Stimulated activated CD8-positive, alpha-beta memory T cell treated with anti-CD3 and anti-CD28 coated beads, Interleukin-15, amount 100 ng/mL, for 24 hours (primary cell): Measurements from ENCODE around the gene SLC5A10.
"Not testable (repeated sequence)": the region's sequence is repeated elsewhere in the genome, so short reads cannot be mapped to it uniquely, and the experiment has no call there.

ENCODE experiments used
- DNase-seq: peaks from one replicate; pipeline ENCODE4 v3.0.0-alpha.2; 2020; ENCODE audit warnings: low read depth

Gene SLC5A10

GRCh38 chr17:18951941-18952842, at the start of gene SLC5A10:
Gene SLC5A10, plus strand, starts transcription at chr17:18952165. Its CDS starts 41 bp downstream, at chr17:18952206.
- DNase-seq = no peak

GRCh38 chr17:18904482-18904881, 47.5 kb upstream of the SLC5A10 start:
- DNase-seq = no peak

GRCh38 chr17:18905226-18905625, 46.7 kb upstream of the SLC5A10 start:
- DNase-seq = no peak

DNA sequence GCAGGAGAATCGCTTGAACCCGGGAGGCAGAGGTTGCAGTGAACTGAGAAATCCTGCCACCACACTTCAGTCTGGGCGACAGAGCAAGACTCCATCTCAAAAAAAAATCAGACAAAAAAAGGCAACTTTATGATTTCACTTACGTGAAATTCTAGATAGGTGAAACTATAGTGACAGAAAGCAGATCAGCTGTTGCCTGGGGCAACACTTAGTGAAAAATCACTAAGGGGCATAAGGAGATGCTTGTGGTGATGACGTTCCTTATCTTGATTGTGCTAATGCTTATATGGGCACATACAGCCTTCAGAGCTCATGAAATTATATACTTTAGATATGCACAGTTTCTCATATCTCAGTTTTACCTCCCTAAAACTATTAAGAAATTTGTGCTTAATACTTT, 41.6 kb upstream of the SLC5A10 start:
- no peak for DNase-seq

DNA sequence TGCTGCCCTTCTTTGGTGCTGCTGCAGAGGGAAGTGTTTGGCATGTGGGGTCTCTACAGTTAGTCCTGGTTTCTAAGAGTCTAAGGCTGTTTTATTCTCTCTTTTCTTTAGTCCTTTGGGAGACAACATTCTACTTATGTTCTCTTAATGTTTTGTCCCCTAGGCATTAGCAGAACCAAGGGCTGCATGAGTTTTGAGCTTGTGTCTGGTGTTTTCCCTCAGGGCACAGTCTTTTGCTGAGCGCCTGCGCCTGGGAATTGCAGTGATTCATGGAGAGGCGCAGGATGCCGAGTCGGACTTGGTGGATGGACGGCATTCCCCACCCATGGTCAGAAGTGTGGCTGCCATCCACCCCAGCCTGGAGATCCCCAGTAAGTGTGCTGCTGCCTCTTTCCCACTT, 41.1 kb upstream of the SLC5A10 start:
- no peak for DNase-seq

GRCh38 chr17:18916816-18917500, 35.0 kb upstream of the SLC5A10 start:
- no peak for DNase-seq

DNA sequence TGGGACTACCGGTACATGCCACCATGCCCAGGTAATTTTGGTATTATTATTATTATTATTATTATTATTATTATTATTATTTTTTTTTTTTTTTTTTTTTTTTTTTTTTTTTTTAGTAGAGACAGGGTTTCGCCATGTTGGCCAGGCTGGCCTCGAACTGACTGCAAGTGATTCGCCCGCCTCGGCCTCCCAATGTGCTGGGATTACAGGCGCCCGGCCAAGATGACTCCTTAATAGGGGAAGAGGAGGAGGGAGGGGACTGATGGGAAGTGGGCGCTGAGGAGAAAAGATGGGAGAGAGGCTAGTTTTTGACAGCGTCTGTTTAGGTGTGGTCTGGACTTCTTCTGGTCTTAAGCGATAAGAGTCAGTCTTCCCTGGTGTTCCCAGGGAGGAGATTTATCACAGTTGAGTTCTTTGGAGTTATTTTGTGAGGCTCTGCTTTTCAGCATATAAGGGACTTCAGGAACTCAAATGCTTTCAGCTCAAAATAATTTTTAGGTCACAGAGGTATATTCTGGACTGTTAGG, 34.4 kb upstream of the SLC5A10 start:
- no peak for DNase-seq

GRCh38 chr17:18919963-18920362, 32.0 kb upstream of the SLC5A10 start:
- no peak for DNase-seq

- no peak for DNase-seq
Observed at GRCh38 chr17:18920911-18921441, 31.0 kb upstream of the SLC5A10 start.

DNA sequence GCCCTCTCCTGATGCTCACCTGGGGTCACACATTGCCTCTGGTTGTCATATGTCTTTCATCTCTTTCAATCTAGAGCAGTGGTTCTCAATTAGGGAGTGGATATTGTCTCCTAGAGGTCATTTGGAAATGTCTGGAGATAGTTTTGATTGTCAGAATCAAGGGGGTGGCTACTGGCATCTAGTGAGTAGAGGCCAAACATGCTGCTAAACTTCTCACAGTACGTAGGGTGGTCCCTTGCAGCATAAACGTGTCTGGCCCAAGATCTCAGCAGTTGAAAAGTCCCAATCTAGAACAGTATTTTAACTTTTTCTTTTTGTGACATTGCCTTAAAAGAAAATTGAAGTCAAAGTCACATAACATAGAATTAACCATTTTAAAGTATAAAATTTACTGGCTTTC, 30.5 kb upstream of the SLC5A10 start:
- no peak for DNase-seq

GRCh38 chr17:18921912-18922451, 30.0 kb upstream of the SLC5A10 start:
- no peak for DNase-seq

DNA sequence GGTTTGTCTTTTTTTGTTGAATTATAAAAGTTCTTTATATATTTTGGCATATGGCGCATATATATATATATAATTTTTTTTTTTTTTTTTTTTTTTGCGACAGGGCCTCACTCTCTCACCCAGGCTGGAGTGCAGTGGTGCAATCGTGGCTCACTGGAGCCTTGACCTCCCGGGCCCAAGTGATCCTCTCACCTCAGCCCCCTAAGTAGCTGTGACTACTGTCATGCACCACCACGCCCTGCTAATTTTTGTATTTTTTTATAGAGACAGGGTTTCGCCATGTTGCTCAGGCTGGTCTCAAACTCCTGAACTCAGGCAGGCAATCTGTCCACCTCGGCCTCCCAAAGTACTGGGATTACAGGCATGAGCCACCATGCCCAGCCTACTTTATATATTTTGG, 29.4 kb upstream of the SLC5A10 start:
- DNase-seq = not testable (repeated sequence)

DNA sequence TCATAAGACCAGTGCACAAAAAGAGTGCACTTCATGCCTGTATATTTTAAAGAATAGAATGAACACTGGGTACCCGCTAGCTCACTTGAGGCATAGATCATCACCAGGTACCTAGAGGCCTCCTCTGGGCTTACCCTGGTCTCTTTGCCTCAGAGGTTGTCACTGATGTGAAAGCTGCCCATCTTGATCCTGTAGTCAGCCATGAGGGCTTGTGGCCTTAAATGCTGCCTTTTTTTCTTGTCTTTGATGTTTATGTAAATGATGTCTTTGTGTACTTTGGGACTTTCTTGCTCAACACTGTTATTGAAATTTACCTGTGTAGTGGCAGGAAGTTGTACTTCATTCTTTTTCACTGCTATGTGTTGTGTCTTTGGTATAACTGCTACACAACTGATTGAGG, 26.8 kb upstream of the SLC5A10 start:
- no peak for DNase-seq

DNA sequence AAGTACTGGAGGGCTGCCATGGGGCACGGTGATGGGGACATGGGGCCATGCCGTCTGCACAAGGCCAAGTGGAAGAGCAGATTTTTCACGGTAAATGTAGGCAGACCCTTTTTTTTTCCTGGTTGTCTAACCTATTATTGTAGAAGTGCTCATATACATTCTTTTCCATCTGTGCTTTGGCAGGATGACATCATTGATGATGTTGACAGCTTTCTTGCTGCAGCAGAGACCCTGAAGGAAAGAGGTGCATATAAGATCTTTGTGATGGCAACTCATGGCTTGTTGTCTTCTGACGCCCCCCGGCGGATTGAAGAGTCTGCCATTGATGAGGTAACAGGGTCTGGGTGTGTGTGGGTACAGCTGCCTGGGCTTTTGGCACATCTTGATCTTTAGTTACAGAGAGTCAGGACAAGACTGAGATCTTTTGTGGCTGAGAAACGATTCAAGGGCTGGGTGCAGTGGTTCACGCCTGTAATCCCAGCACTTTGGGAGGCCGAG, 23.3 kb upstream of the SLC5A10 start:
- no peak for DNase-seq

DNA sequence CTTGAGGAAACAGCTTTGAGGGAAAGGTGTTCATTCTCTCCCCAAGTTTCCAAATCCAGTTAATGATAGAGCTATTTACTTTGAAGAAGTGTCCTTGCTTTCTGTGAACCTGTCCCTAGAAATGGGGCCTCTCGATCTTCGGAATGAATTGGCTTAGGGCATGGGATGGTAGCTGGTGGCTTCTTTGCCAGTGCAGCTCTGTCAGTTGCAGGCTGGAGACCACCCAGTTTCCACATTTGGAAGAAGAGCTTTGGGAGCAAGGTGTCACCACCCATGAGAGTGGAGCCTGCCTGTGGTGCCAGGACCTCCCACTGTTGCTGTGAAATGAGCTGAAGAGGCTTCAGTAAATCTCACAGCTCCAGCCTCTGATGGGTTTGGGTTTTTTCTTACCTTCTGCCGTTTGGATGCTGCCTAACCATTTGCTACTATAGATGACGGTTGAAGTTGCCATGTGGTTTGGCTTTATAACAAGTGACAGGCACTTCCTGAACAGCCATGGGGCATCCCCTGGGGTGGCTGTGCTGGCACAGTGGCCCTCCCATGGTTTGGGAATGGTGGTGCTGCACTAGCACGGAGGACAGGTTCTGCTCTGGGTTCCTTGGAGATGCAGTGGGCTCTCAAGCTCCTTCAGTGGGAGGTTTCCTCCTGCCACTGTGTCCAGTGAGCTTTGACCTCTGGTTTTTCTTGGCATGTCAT, 19.5 kb upstream of the SLC5A10 start:
- DNase-seq = no peak

- DNase-seq = no peak
Observed at GRCh38 chr17:18933102-18934058, 18.6 kb upstream of the SLC5A10 start.

DNA sequence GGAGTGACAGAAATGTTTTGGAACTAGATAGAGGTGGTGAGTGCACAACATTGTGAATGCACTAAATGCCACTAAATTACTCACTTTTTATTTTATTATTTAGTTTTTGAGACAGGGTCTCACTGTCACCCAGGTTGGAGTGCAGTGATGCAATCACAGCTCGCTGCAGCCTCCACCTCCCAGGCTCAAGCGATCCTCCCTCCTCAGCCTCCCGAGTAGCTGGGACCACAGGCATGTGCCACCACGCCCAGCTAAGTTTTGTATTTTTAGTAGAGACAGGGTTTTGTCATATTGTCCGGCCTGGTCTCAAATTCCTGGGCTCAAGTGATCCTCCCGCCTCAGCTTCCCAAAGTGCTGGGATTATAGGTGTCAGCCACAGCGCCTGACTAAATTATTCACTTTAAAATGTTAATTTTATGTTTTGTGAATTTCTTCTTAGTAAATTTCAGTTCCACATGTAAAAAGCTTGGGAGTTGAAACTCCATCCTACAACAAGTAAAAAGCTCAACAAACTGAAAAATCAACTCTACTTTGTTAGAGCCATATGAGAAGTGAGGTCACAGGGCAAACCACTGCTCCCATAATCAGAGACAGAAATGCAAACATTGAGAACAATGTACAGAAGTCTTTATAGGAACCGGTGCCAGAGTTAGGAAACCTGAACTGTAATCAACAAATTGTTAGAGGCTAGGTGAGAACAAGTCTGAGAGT, 13.8 kb upstream of the SLC5A10 start:
- no peak for DNase-seq

GRCh38 chr17:18938692-18939023, 13.3 kb upstream of the SLC5A10 start:
- no peak for DNase-seq

DNA sequence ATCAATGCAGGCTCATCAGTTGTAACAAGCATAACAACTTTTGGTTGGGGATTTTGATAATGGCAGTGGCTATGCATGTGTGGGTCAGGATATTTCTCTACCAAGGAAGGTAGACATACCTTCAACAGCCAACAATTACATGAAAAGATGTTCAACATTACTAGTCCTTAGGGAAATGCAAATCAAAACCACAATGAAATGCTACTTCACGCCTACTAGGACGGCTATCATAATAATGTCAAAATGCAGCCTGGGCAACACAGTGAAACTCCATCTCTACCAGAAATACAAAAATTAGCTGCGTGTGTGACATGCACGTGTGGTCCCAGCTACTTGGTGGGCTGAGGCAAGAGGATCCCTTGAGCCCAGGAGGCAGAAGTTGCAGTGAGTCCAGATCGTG, 7.3 kb upstream of the SLC5A10 start:
- DNase-seq = no peak

- no peak for DNase-seq
Observed at GRCh38 chr17:18946536-18946935, 5.4 kb upstream of the SLC5A10 start.
